Left ventricle myocardium inferior (tissue), 1 donor: Measurements from ENCODE around the gene F11R. TPM values are rescaled to one million over a fixed set of nuclear protein-coding genes. Genes with fewer than 3 reads are reported as not detected.

Experiments used
- DNase-seq: peaks from one replicate; pipeline ENCODE4 v3.0.0-alpha.2; 2020
- H3K27ac ChIP-seq: fragments of 200-600 bp; replicated peaks from 2 replicates; pipeline ENCODE4 v1.8.0; 2021
- H3K27me3 ChIP-seq: fragments of 200-600 bp; 2 replicates; pipeline ENCODE4 v1.8.0; 2021; ENCODE audit warnings: low read depth
- H3K36me3 ChIP-seq: fragments of 200-600 bp; 2 replicates; pipeline ENCODE4 v1.8.0; 2021
- H3K4me1 ChIP-seq: fragments of 200-600 bp; 2 replicates; pipeline ENCODE4 v1.8.0; 2021
- H3K4me3 ChIP-seq: fragments of 200-600 bp; 2 replicates; pipeline ENCODE4 v1.8.0; 2021; ENCODE audit warnings: mild to moderate bottlenecking, moderate library complexity
- H3K9me3 ChIP-seq: fragments of 200-600 bp; replicated peaks from 2 replicates; pipeline ENCODE4 v1.8.0; 2021
- intact Hi-C: fragments of 100-400 bp; cut with micrococcal nuclease; formaldehyde crosslinking; loops from one replicate; pipeline ENCODE4 v1.11.0; 2022
- total RNA-seq: library from RNA; stranded (reverse); fragmentation: NEBNext Ultra II Directional; extraction: Animal tissue kit (Norgen Biotek cat#: 25700); gene quantifications from one replicate; pipeline ENCODE4 v1.2.1, GENCODE V29; 2021
- TF ChIP-seq, protein P1 (sequence below): fragments of 200-600 bp; IDR thresholded peaks from 2 replicates; pipeline ENCODE4 v1.8.0; 2021; ENCODE audit warnings: antibody characterized with exemption, mild to moderate bottlenecking, borderline replicate concordance
- donor health status: DM: no; HTN: yes; CAD: no; lungs with severe emphysema.

F11R gene
- total RNA-seq, 1 donor from 2014 or later, result 8.3 TPM

DNA sequence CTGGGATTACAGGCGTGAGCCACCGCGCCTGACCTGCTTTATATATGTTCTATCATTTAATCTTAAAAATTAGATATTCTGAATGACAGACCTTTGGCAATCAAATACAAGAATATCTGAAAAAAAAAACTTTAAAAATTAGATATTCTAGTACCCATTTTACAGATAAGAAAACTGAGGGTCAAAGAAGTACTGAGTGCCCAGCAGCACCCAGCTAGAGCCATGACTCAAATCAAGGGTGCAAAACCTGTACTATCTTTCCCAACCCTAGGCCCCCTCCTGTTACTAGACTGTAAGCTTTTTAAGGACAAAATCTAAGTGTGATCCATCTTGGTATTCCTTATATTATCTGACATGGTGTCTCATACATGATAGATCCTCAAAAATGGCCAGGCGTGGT lies 40.5 kb upstream of the F11R start:
- Histone ChIP-seq H3K4me3 (no peak overlapping the region), H3K36me3 (no peaks in the 10 kb centered on the region), H3K9me3 (no peaks in the 10 kb centered on the region), H3K4me1 (no peaks in the 10 kb centered on the region), H3K27me3 (peaks cover 79% of the 10 kb centered on the region), H3K27ac (no peak overlapping the region)
- TF ChIP-seq, protein P1, sequence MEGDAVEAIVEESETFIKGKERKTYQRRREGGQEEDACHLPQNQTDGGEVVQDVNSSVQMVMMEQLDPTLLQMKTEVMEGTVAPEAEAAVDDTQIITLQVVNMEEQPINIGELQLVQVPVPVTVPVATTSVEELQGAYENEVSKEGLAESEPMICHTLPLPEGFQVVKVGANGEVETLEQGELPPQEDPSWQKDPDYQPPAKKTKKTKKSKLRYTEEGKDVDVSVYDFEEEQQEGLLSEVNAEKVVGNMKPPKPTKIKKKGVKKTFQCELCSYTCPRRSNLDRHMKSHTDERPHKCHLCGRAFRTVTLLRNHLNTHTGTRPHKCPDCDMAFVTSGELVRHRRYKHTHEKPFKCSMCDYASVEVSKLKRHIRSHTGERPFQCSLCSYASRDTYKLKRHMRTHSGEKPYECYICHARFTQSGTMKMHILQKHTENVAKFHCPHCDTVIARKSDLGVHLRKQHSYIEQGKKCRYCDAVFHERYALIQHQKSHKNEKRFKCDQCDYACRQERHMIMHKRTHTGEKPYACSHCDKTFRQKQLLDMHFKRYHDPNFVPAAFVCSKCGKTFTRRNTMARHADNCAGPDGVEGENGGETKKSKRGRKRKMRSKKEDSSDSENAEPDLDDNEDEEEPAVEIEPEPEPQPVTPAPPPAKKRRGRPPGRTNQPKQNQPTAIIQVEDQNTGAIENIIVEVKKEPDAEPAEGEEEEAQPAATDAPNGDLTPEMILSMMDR, result no peak
- intact Hi-C loops, result no loop called here
- no peak for DNase-seq

DNA sequence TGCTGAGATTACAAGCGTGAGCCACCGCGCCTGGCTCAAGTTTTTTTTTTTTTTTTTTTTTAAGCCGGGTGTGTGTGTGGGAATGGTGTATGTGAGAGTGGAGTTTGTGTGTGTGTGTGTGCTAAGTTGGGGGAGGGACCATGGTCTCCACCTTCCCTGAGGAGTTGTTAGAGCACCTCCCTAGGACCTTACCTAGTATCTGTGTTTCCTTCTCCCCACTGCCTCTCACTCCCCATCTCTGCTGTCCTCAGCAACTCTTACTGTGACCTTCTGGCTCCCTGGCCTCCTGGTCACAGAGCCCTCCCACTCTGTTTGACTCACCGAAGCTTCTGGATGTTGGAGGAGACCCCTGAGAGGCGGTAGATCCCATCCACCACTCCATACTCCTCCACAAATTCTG lies 38.3 kb upstream of the F11R start:
- H3K4me1 ChIP-seq, result no peaks in the 10 kb centered on the region
- no peaks in the 10 kb centered on the region for H3K9me3 ChIP-seq
- H3K36me3 ChIP-seq, result no peaks in the 10 kb centered on the region
- peaks cover 79% of the 10 kb centered on the region for H3K27me3 ChIP-seq
- no peak for DNase-seq
- H3K27ac ChIP-seq, result no peak overlapping the region
- no peak overlapping the region for H3K4me3 ChIP-seq
- TF ChIP-seq, protein P1, result no peak
- intact Hi-C loops, result loop anchor here (10.0 kb wide), 1 partner anchor 64 kb away; no protein-coding TSS in a partner anchor

DNA sequence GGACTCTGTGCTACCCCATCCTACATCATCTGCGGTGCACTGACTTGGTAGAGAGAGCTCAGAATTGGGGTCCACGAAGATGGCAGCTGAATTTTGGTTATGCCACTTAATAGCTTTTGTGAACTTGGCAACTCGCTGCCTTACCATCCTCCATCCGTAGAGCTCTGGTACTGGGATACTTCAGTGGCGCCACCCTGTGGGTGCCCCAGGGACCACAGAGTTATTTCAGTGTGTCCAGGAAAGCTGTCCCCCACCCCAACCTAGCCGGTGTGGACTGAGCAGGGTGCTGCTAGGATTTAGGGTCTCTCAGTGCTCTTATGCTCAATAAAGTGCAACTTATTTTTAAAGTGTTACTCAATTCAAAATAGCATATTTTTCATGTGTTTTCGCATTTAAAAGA lies 33.9 kb upstream of the F11R start:
- DNase-seq, result no peak
- H3K27me3 ChIP-seq, result peaks cover 50% of the 10 kb centered on the region

DNA sequence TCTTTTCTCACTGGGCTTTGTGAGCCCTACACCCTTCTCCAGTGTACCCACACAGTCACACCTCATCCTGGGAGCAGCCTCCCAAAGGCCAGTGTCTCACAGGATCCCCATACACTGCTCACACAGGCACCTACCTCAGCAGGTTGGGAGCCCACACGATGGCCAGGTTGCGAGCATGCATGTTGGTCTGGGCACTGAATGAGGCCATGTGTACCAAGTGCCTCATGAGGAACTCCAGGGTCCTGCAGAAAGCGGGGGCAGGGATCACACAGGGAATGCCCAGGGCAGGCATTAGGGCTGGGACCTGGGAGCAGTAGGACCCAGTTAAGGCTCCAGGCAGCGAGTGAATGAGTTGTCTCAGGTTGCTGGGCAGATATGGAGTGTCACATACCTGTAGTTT lies 33.3 kb upstream of the F11R start:
- intact Hi-C loops, result loop anchor here (10.0 kb wide), 1 partner anchor 59 kb away; no protein-coding TSS in a partner anchor
- Histone ChIP-seq H3K27me3 (peaks cover 50% of the 10 kb centered on the region), H3K4me1 (no peaks in the 10 kb centered on the region), H3K4me3 (no peak overlapping the region), H3K9me3 (no peaks in the 10 kb centered on the region), H3K36me3 (no peaks in the 10 kb centered on the region), H3K27ac (no peak overlapping the region)
- TF ChIP-seq, protein P1, result no peak
- no peak for DNase-seq

More for the DNA sequence above, 33.9 kb upstream of the F11R start:
- Histone ChIP-seq H3K4me3 (no peak overlapping the region), H3K27ac (no peak overlapping the region), H3K4me1 (no peaks in the 10 kb centered on the region), H3K9me3 (no peaks in the 10 kb centered on the region), H3K36me3 (no peaks in the 10 kb centered on the region)
- intact Hi-C loops, result loop anchor here (10.0 kb wide), 1 partner anchor 60 kb away; no protein-coding TSS in a partner anchor
- TF ChIP-seq, protein P1, result no peak

DNA sequence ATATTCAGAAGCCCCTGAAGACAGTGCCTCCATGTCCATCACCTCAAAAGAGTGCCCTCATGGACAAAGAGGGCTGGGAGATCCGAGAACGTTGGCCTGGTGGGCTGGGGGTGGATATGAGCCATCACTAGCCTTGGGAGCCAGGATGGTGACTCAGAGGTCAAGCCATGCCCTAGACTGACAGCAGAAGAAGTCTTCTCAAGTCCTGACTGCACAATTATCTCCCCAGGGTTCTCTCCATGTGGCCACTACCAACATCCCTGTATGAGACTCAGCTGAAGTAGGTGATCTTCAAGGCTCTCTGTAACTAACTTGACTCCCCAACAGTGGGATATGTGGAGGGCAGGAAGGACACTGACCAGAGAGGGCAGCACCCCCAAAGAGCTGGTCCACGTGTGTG lies 31.9 kb upstream of the F11R start:
- intact Hi-C loops, result loop anchor here (10.0 kb wide), 1 partner anchor 58 kb away; no protein-coding TSS in a partner anchor
- no peak overlapping the region for H3K4me3 ChIP-seq
- peaks cover 42% of the 10 kb centered on the region for H3K27me3 ChIP-seq
- H3K4me1 ChIP-seq, result no peaks in the 10 kb centered on the region
- DNase-seq, result no peak
- H3K9me3 ChIP-seq, result no peaks in the 10 kb centered on the region
- TF ChIP-seq, protein P1, result no peak
- H3K27ac ChIP-seq, result no peak overlapping the region
- no peaks in the 10 kb centered on the region for H3K36me3 ChIP-seq
